Astrocyte (in vitro differentiated cells and primary cell): Measurements from ENCODE around the gene AHR. TPM values are rescaled to one million over a fixed set of nuclear protein-coding genes. Genes with fewer than 3 reads are reported as not detected.

ENCODE experiments used
- DNase-seq: peaks from one replicate; pipeline ENCODE4 v3.0.0-alpha.2; 2010; ENCODE audit warnings: low read depth
- FAIRE-seq: peaks from 2 replicates; lab custom pipeline; 2011; peaks lifted over from hg19 to GRCh38; lab: Jason Lieb, UNC
- H2AFZ ChIP-seq: 2 replicates; pipeline ENCODE4 v1.6.0; 2012; ENCODE audit warnings: low read depth, low read length, inconsistent platforms
- H3K27ac ChIP-seq: 2 replicates; pipeline ENCODE4 v1.5.1; 2011; ENCODE audit warnings: low read depth, low read length, inconsistent platforms
- H3K27me3 ChIP-seq: 2 replicates; pipeline ENCODE4 v1.6.0; 2011; ENCODE audit warnings: low read length, inconsistent platforms; ENCODE audit not compliant: insufficient read depth
- H3K36me3 ChIP-seq: 2 replicates; pipeline ENCODE4 v1.5.1; 2011; ENCODE audit warnings: low read length, inconsistent platforms; ENCODE audit not compliant: insufficient read depth
- H3K4me1 ChIP-seq: 2 replicates; pipeline ENCODE4 v1.5.1; 2011; ENCODE audit warnings: low read length, inconsistent platforms; ENCODE audit not compliant: insufficient read depth
- H3K4me2 ChIP-seq: 2 replicates; pipeline ENCODE4 v1.6.0; 2012; ENCODE audit warnings: low read length, inconsistent platforms
- H3K4me3 ChIP-seq: 2 replicates; pipeline ENCODE4 v1.5.1; 2011; ENCODE audit warnings: low read depth, mild to moderate bottlenecking, low read length, inconsistent platforms; ENCODE audit not compliant: insufficient read depth
- H3K79me2 ChIP-seq: 2 replicates; pipeline ENCODE4 v1.6.0; 2012; ENCODE audit warnings: mild to moderate bottlenecking, low read length, inconsistent platforms; ENCODE audit not compliant: insufficient read depth
- H3K9ac ChIP-seq: 2 replicates; pipeline ENCODE4 v1.6.0; 2012; ENCODE audit warnings: mild to moderate bottlenecking, low read length, inconsistent platforms
- H3K9me3 ChIP-seq: 2 replicates; pipeline ENCODE4 v1.5.1; 2012; ENCODE audit warnings: low read depth, mild to moderate bottlenecking, low read length, inconsistent platforms; ENCODE audit not compliant: insufficient read depth
- H4K20me1 ChIP-seq: 2 replicates; pipeline ENCODE4 v1.6.0; 2012; ENCODE audit warnings: low read length, inconsistent platforms; ENCODE audit not compliant: insufficient read depth
- H3K27ac Mint-ChIP-seq: one replicate; pipeline ENCODE4 v1.8.0; 2021; ENCODE audit warnings: mild to moderate bottlenecking, mixed read lengths; ENCODE audit not compliant: unreplicated experiment
- H3K27me3 Mint-ChIP-seq: one replicate; pipeline ENCODE4 v1.8.0; 2021; ENCODE audit warnings: low read depth, mixed read lengths; ENCODE audit not compliant: unreplicated experiment
- H3K36me3 Mint-ChIP-seq: one replicate; pipeline ENCODE4 v1.8.0; 2021; ENCODE audit warnings: low read depth, mixed read lengths; ENCODE audit not compliant: unreplicated experiment
- H3K4me1 Mint-ChIP-seq: one replicate; pipeline ENCODE4 v1.8.0; 2021; ENCODE audit warnings: low read depth, mixed read lengths; ENCODE audit not compliant: unreplicated experiment
- H3K4me3 Mint-ChIP-seq: one replicate; pipeline ENCODE4 v1.8.0; 2021; ENCODE audit warnings: mild to moderate bottlenecking, moderate library complexity, mixed read lengths; ENCODE audit not compliant: unreplicated experiment
- H3K9me3 Mint-ChIP-seq: one replicate; pipeline ENCODE4 v1.8.0; 2021; ENCODE audit warnings: mild to moderate bottlenecking, mixed read lengths; ENCODE audit not compliant: unreplicated experiment
- CTCF ChIP-seq: IDR thresholded peaks from 2 replicates; pipeline ENCODE4 v1.5.1; 2011; ENCODE audit warnings: low read depth, mild to moderate bottlenecking, inconsistent platforms, low read length, moderate library complexity; ENCODE audit not compliant: insufficient read depth
- EZH2 ChIP-seq: IDR thresholded peaks from 2 replicates; pipeline ENCODE4 v1.6.1; 2012; ENCODE audit warnings: mild to moderate bottlenecking, low read length, inconsistent platforms; ENCODE audit not compliant: insufficient read depth
- total RNA-seq: library from RNA; stranded (reverse); gene quantifications from 2 replicates; pipeline ENCODE4 v1.2.1, GENCODE V29; 2021

The AHR gene
- total RNA-seq, 1 donor from 2014 or later: 48.1 TPM

- H3K27me3 ChIP-seq: no peaks in the 10 kb centered on the region
- H3K9me3 ChIP-seq: no peaks in the 10 kb centered on the region
- no peak overlapping the region for H2AFZ ChIP-seq
- H3K4me1 ChIP-seq: peaks cover 40% of the 10 kb centered on the region
- no peak overlapping the region for H3K4me3 ChIP-seq
- FAIRE-seq: no peak
- peak overlapping the region; percentile 66 for H3K4me2 ChIP-seq
- no peaks in the 10 kb centered on the region for H3K36me3 ChIP-seq
- H3K27ac ChIP-seq: peak overlapping the region; percentile 99
- H3K27ac Mint-ChIP-seq: peak overlapping the region; percentile 99
- no peaks in the 10 kb centered on the region for H3K36me3 Mint-ChIP-seq
- H3K27me3 Mint-ChIP-seq: no peaks in the 10 kb centered on the region
- no peaks in the 10 kb centered on the region for H3K9me3 Mint-ChIP-seq
- no peaks in the 10 kb centered on the region for H3K79me2 ChIP-seq
- peak; percentile 23 for DNase-seq
- no peak overlapping the region for H3K4me3 Mint-ChIP-seq
- no peaks in the 10 kb centered on the region for H4K20me1 ChIP-seq
- no peak for TF ChIP-seq CTCF
- TF ChIP-seq EZH2: no peak
- peaks cover 50% of the 10 kb centered on the region for H3K4me1 Mint-ChIP-seq
- peak overlapping the region; percentile 59 for H3K9ac ChIP-seq
Observed at GRCh38 chr7:17370901-17371585, 72.6 kb downstream of the AHR start.

GRCh38 chr7:17371671-17372524 lies 73.4 kb downstream of the AHR start:
- TF ChIP-seq CTCF (no peak), EZH2 (no peak)
- H3K4me1 ChIP-seq: peaks cover 40% of the 10 kb centered on the region
- H3K36me3 Mint-ChIP-seq: no peaks in the 10 kb centered on the region
- no peak overlapping the region for H3K4me3 Mint-ChIP-seq
- H3K9me3 ChIP-seq: no peaks in the 10 kb centered on the region
- peak overlapping the region; percentile 99 for H3K27ac Mint-ChIP-seq
- no peak overlapping the region for H2AFZ ChIP-seq
- no peaks in the 10 kb centered on the region for H3K9me3 Mint-ChIP-seq
- DNase-seq: peak; percentile 98
- no peaks in the 10 kb centered on the region for H3K27me3 Mint-ChIP-seq
- no peaks in the 10 kb centered on the region for H3K27me3 ChIP-seq
- H3K4me1 Mint-ChIP-seq: peaks cover 50% of the 10 kb centered on the region
- no peaks in the 10 kb centered on the region for H3K79me2 ChIP-seq
- H3K27ac ChIP-seq: peak overlapping the region; percentile 99
- peak; percentile 95 for FAIRE-seq
- no peaks in the 10 kb centered on the region for H4K20me1 ChIP-seq
- H3K4me3 ChIP-seq: no peak overlapping the region
- peak overlapping the region; percentile 74 for H3K9ac ChIP-seq
- peak overlapping the region; percentile 66 for H3K4me2 ChIP-seq
- no peaks in the 10 kb centered on the region for H3K36me3 ChIP-seq
